Astrocyte (in vitro differentiated cells and primary cell): ENCODE results near the gene SMG1. TPM values are rescaled to one million over a fixed set of nuclear protein-coding genes. Genes with fewer than 3 reads are reported as not detected.

Experiments
- DNase-seq: peaks from one replicate; pipeline ENCODE4 v3.0.0-alpha.2; 2010; ENCODE audit warnings: low read depth
- FAIRE-seq: peaks from 2 replicates; lab custom pipeline; 2011; peaks lifted over from hg19 to GRCh38; lab: Jason Lieb, UNC
- H2AFZ ChIP-seq: 2 replicates; pipeline ENCODE4 v1.6.0; 2012; ENCODE audit warnings: low read depth, low read length, inconsistent platforms
- H3K27ac ChIP-seq: 2 replicates; pipeline ENCODE4 v1.5.1; 2011; ENCODE audit warnings: low read depth, low read length, inconsistent platforms
- H3K27me3 ChIP-seq: 2 replicates; pipeline ENCODE4 v1.6.0; 2011; ENCODE audit warnings: low read length, inconsistent platforms; ENCODE audit not compliant: insufficient read depth
- H3K36me3 ChIP-seq: 2 replicates; pipeline ENCODE4 v1.5.1; 2011; ENCODE audit warnings: low read length, inconsistent platforms; ENCODE audit not compliant: insufficient read depth
- H3K4me1 ChIP-seq: 2 replicates; pipeline ENCODE4 v1.5.1; 2011; ENCODE audit warnings: low read length, inconsistent platforms; ENCODE audit not compliant: insufficient read depth
- H3K4me2 ChIP-seq: 2 replicates; pipeline ENCODE4 v1.6.0; 2012; ENCODE audit warnings: low read length, inconsistent platforms
- H3K4me3 ChIP-seq: 2 replicates; pipeline ENCODE4 v1.5.1; 2011; ENCODE audit warnings: low read depth, mild to moderate bottlenecking, low read length, inconsistent platforms; ENCODE audit not compliant: insufficient read depth
- H3K79me2 ChIP-seq: 2 replicates; pipeline ENCODE4 v1.6.0; 2012; ENCODE audit warnings: mild to moderate bottlenecking, low read length, inconsistent platforms; ENCODE audit not compliant: insufficient read depth
- H3K9ac ChIP-seq: 2 replicates; pipeline ENCODE4 v1.6.0; 2012; ENCODE audit warnings: mild to moderate bottlenecking, low read length, inconsistent platforms
- H3K9me3 ChIP-seq: 2 replicates; pipeline ENCODE4 v1.5.1; 2012; ENCODE audit warnings: low read depth, mild to moderate bottlenecking, low read length, inconsistent platforms; ENCODE audit not compliant: insufficient read depth
- H4K20me1 ChIP-seq: 2 replicates; pipeline ENCODE4 v1.6.0; 2012; ENCODE audit warnings: low read length, inconsistent platforms; ENCODE audit not compliant: insufficient read depth
- H3K27ac Mint-ChIP-seq: one replicate; pipeline ENCODE4 v1.8.0; 2021; ENCODE audit warnings: mild to moderate bottlenecking, mixed read lengths; ENCODE audit not compliant: unreplicated experiment
- H3K27me3 Mint-ChIP-seq: one replicate; pipeline ENCODE4 v1.8.0; 2021; ENCODE audit warnings: low read depth, mixed read lengths; ENCODE audit not compliant: unreplicated experiment
- H3K36me3 Mint-ChIP-seq: one replicate; pipeline ENCODE4 v1.8.0; 2021; ENCODE audit warnings: low read depth, mixed read lengths; ENCODE audit not compliant: unreplicated experiment
- H3K4me1 Mint-ChIP-seq: one replicate; pipeline ENCODE4 v1.8.0; 2021; ENCODE audit warnings: low read depth, mixed read lengths; ENCODE audit not compliant: unreplicated experiment
- H3K4me3 Mint-ChIP-seq: one replicate; pipeline ENCODE4 v1.8.0; 2021; ENCODE audit warnings: mild to moderate bottlenecking, moderate library complexity, mixed read lengths; ENCODE audit not compliant: unreplicated experiment
- H3K9me3 Mint-ChIP-seq: one replicate; pipeline ENCODE4 v1.8.0; 2021; ENCODE audit warnings: mild to moderate bottlenecking, mixed read lengths; ENCODE audit not compliant: unreplicated experiment
- CTCF ChIP-seq: IDR thresholded peaks from 2 replicates; pipeline ENCODE4 v1.5.1; 2011; ENCODE audit warnings: low read depth, mild to moderate bottlenecking, inconsistent platforms, low read length, moderate library complexity; ENCODE audit not compliant: insufficient read depth
- EZH2 ChIP-seq: IDR thresholded peaks from 2 replicates; pipeline ENCODE4 v1.6.1; 2012; ENCODE audit warnings: mild to moderate bottlenecking, low read length, inconsistent platforms; ENCODE audit not compliant: insufficient read depth
- total RNA-seq: library from RNA; stranded (reverse); gene quantifications from 2 replicates; pipeline ENCODE4 v1.2.1, GENCODE V29; 2021

Gene SMG1
- total RNA-seq, 1 donor from 2014 or later = 97.4 TPM

- Mint-ChIP-seq H3K9me3 (no peaks in the 10 kb centered on the region), H3K36me3 (peaks cover 13% of the 10 kb centered on the region), H3K27ac (no peak overlapping the region), H3K4me1 (peaks cover 31% of the 10 kb centered on the region), H3K4me3 (peak overlapping the region; percentile 78), H3K27me3 (no peaks in the 10 kb centered on the region)
- H3K27me3 ChIP-seq = no peaks in the 10 kb centered on the region
- peak overlapping the region; percentile 5 for H3K9ac ChIP-seq
- FAIRE-seq = no peak
- H3K79me2 ChIP-seq = peaks cover 78% of the 10 kb centered on the region
- peaks cover 82% of the 10 kb centered on the region for H4K20me1 ChIP-seq
- peaks cover 17% of the 10 kb centered on the region for H3K4me1 ChIP-seq
- peaks cover 54% of the 10 kb centered on the region for H3K36me3 ChIP-seq
- DNase-seq = peak; percentile 30
- H3K27ac ChIP-seq = no peak overlapping the region
- peak overlapping the region; percentile 32 for H3K4me3 ChIP-seq
- H3K4me2 ChIP-seq = peak overlapping the region; percentile 99
- no peaks in the 10 kb centered on the region for H3K9me3 ChIP-seq
- H2AFZ ChIP-seq = no peak overlapping the region
- no peak for TF ChIP-seq EZH2
Observed at GRCh38 chr16:18784917-18785623, 141.1 kb downstream of the SMG1 start.

GRCh38 chr16:18783430-18784341 lies 142.5 kb downstream of the SMG1 start:
- no peak overlapping the region for H2AFZ ChIP-seq
- H3K79me2 ChIP-seq = peaks cover 64% of the 10 kb centered on the region
- H3K27me3 Mint-ChIP-seq = no peaks in the 10 kb centered on the region

More at GRCh38 chr16:18783430-18784341, 142.5 kb downstream of the SMG1 start:
- Mint-ChIP-seq H3K4me1 (peaks cover 31% of the 10 kb centered on the region), H3K36me3 (peaks cover 13% of the 10 kb centered on the region), H3K27ac (no peak overlapping the region), H3K9me3 (no peaks in the 10 kb centered on the region), H3K4me3 (no peak overlapping the region)
- DNase-seq (no peak), FAIRE-seq (no peak)
- H3K4me2 ChIP-seq = no peak overlapping the region
- no peaks in the 10 kb centered on the region for H3K27me3 ChIP-seq
- H3K36me3 ChIP-seq = peaks cover 47% of the 10 kb centered on the region
- peaks cover 75% of the 10 kb centered on the region for H4K20me1 ChIP-seq
- no peaks in the 10 kb centered on the region for H3K9me3 ChIP-seq
- no peak overlapping the region for H3K9ac ChIP-seq
- H3K27ac ChIP-seq = no peak overlapping the region
- peaks cover 14% of the 10 kb centered on the region for H3K4me1 ChIP-seq
- no peak overlapping the region for H3K4me3 ChIP-seq
- TF ChIP-seq CTCF (no peak), EZH2 (no peak)
